Spleen (tissue), 11 donors: ENCODE results near the gene UNC45B. TPM values are rescaled to one million over a fixed set of nuclear protein-coding genes. Genes with fewer than 3 reads are reported as not detected.

Experiments
- DNase-seq: peaks from one replicate; pipeline ENCODE4 v3.0.0-alpha.2; 2020
- H3K27ac ChIP-seq, 8 donors: fragments of 200-600 bp; sonication (generic) in 7 of 8; 1 replicate in 4 of 8; 2 replicates in 4 of 8; pipeline versions ENCODE4 v1.5.0 to v1.8.0; 2016 to 2021; ENCODE audit warnings: inconsistent platforms in 4 of 8, mild to moderate bottlenecking in 4 of 8, moderate library complexity in 1 of 8
- H3K27me3 ChIP-seq, 7 donors: fragments of 200-600 bp; sonication (generic) in 6 of 7; replicated peaks in 1 of 7; 1 replicate in 4 of 7; 2 replicates in 3 of 7; pipeline versions ENCODE4 v1.5.0 to v1.8.0; 2016 to 2021; ENCODE audit warnings: inconsistent platforms in 3 of 7, mild to moderate bottlenecking in 1 of 7
- H3K36me3 ChIP-seq, 6 donors: fragments of 200-600 bp; sonication (generic) in 5 of 6; 1 replicate in 4 of 6; 2 replicates in 2 of 6; pipeline versions ENCODE4 v1.5.0 to v1.8.0; 2016 to 2021; ENCODE audit warnings: inconsistent platforms in 2 of 6
- H3K4me1 ChIP-seq, 6 donors: fragments of 200-600 bp; sonication (generic) in 5 of 6; 1 replicate in 3 of 6; 2 replicates in 3 of 6; pipeline versions ENCODE4 v1.5.0 to v1.8.0; 2016 to 2021; ENCODE audit warnings: inconsistent platforms in 3 of 6
- H3K4me3 ChIP-seq, 8 donors: fragments of 200-600 bp; sonication (generic) in 7 of 8; 1 replicate in 4 of 8; 2 replicates in 4 of 8; pipeline versions ENCODE4 v1.5.0 to v1.8.0; 2016 to 2021; ENCODE audit warnings: inconsistent platforms in 4 of 8, mild to moderate bottlenecking in 4 of 8, moderate library complexity in 2 of 8
- H3K9me3 ChIP-seq, 8 donors: fragments of 200-600 bp; sonication (generic) in 7 of 8; 1 replicate in 4 of 8; 2 replicates in 4 of 8; pipeline versions ENCODE4 v1.5.0 to v1.8.0; 2016 to 2021; ENCODE audit warnings: inconsistent platforms in 4 of 8
- POLR2A ChIP-seq, 3 donors: fragments of 450-650 bp; IDR thresholded peaks; one replicate each; pipeline ENCODE4 v1.5.1; 2017; ENCODE audit warnings: antibody characterized with exemption in 3 of 3, mild to moderate bottlenecking in 1 of 3
- POLR2AphosphoS5 ChIP-seq, 3 donors: sonication (generic); formaldehyde crosslinking; IDR thresholded peaks; one replicate each; pipeline ENCODE4 v1.5.1; 2017; ENCODE audit warnings: antibody characterized with exemption in 3 of 3
- WGBS, 5 donors: extraction: QIAGEN DNeasy Blood & Tissue Kit in 3 of 5; methylation state at CpG; one replicate each; pipeline versions ENCODE4 v1.1.5 to v1.1.7; 2013 to 2018; 5-methylcytosine and 5-hydroxymethylcytosine counted together
- intact Hi-C: fragments of 100-400 bp; cut with DNase I; formaldehyde crosslinking; loops from one replicate; pipeline ENCODE4 v1.15.0; 2023; ENCODE audit warnings: low total_unique reads
- polyA plus RNA-seq, 3 donors: library from polyadenylated mRNA; stranded (reverse); fragments of 200-250 nt; gene quantifications; one replicate each; pipeline ENCODE4 v1.2.1, GENCODE V29; 2013
- total RNA-seq, 7 donors: library from RNA; depleted of rRNA in 3 of 7; stranded (reverse); fragments of >200 nt in 3 of 7; fragmentation: NEBNext Ultra II Directional in 4 of 7; extraction: Animal tissue kit (Norgen Biotek cat#: 25700) in 4 of 7; gene quantifications; one replicate each; pipeline versions ENCODE4 v1.1.0 to v1.2.1, GENCODE V29; 2016 to 2021
- TF ChIP-seq, protein P1 (sequence below), 11 experiments: fragments of 200-600 bp in 7 of 11; fragments of 450-650 bp in 4 of 11; sonication (generic) in 4 of 11; IDR thresholded peaks in 8 of 11; conservative IDR thresholded peaks in 3 of 11; 1 replicate in 7 of 11; 2 replicates in 4 of 11; pipeline versions ENCODE4 v1.4.0 to v1.8.0; 2016 to 2021; ENCODE audit warnings: antibody characterized with exemption in 11 of 11, inconsistent platforms in 4 of 11, mild to moderate bottlenecking in 1 of 11
- donor health status: healthy with polysubstance abuse.
- donor health status: DM: no; HTN: no; CAD: no; lungs with moderate emphysema.
- donor health status: DM: no; HTN: no; CAD: no.
- donor health status: Bipolar disorder and iron deficiency.
- donor health status: healthy.
- donor health status: DM: no; HTN: no; CAD: no.
- donor health status: DM: yes; HTN: yes; CAD: no.

Gene UNC45B
- total and polyA plus RNA-seq, 10 donors: 0.08 to 3.9 (median 1.8) TPM

GRCh38 chr17:35235917-35236316 is 88.3 kb downstream of the UNC45B start:
- H3K27me3 ChIP-seq: no peaks in the 10 kb centered on the region
- no peaks in the 10 kb centered on the region for H3K9me3 ChIP-seq
- TF ChIP-seq POLR2AphosphoS5 (IDR thresholded peaks at IDR 0.05) (peak in 1 of 3 donors; percentile 8), POLR2A (IDR thresholded peaks at IDR 0.05) (no peak)
- peak overlapping the region in 2 of 8 donors; percentile 29 to 38 for H3K27ac ChIP-seq
- H3K4me1 ChIP-seq: peaks cover 0 to 70% (median 27%) of the 10 kb centered on the region in 6 donors
- no peak overlapping the region for H3K4me3 ChIP-seq
- intact Hi-C loops: no loop called here
- WGBS, 5 donors: 33 to 100% (median 50%) methylated on average over 1 to 2 of the region's 2 CpGs
- H3K36me3 ChIP-seq: no peaks in the 10 kb centered on the region
- DNase-seq: no peak

GRCh38 chr17:35236821-35237220 is 89.2 kb downstream of the UNC45B start:
- intact Hi-C loops: no loop called here
- Histone ChIP-seq H3K27ac (peak overlapping the region in 2 of 8 donors; percentile 18 to 38), H3K27me3 (no peaks in the 10 kb centered on the region), H3K36me3 (no peaks in the 10 kb centered on the region), H3K4me3 (no peak overlapping the region), H3K4me1 (peaks cover 4 to 75% (median 34%) of the 10 kb centered on the region in 6 donors), H3K9me3 (no peaks in the 10 kb centered on the region)
- 78 to 91% (median 81%) methylated on average over 5 of the region's 5 CpGs for WGBS, 5 donors
- DNase-seq: no peak
- TF ChIP-seq POLR2A (IDR thresholded peaks at IDR 0.05) (no peak), POLR2AphosphoS5 (IDR thresholded peaks at IDR 0.05) (no peak)
- TF ChIP-seq, protein P1, sequence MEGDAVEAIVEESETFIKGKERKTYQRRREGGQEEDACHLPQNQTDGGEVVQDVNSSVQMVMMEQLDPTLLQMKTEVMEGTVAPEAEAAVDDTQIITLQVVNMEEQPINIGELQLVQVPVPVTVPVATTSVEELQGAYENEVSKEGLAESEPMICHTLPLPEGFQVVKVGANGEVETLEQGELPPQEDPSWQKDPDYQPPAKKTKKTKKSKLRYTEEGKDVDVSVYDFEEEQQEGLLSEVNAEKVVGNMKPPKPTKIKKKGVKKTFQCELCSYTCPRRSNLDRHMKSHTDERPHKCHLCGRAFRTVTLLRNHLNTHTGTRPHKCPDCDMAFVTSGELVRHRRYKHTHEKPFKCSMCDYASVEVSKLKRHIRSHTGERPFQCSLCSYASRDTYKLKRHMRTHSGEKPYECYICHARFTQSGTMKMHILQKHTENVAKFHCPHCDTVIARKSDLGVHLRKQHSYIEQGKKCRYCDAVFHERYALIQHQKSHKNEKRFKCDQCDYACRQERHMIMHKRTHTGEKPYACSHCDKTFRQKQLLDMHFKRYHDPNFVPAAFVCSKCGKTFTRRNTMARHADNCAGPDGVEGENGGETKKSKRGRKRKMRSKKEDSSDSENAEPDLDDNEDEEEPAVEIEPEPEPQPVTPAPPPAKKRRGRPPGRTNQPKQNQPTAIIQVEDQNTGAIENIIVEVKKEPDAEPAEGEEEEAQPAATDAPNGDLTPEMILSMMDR (IDR thresholded peaks at IDR 0.05 in 8 of 11, conservative IDR thresholded peaks at IDR 0.05 in 3 of 11): no peak

GRCh38 chr17:35238821-35239220 is 91.2 kb downstream of the UNC45B start:
- no peak for TF ChIP-seq POLR2A (IDR thresholded peaks at IDR 0.05)
- TF ChIP-seq, protein P1 (IDR thresholded peaks at IDR 0.05 in 8 of 11, conservative IDR thresholded peaks at IDR 0.05 in 3 of 11): no peak
- TF ChIP-seq POLR2AphosphoS5 (IDR thresholded peaks at IDR 0.05): no peak
- H3K4me1 ChIP-seq: peaks cover 4 to 75% (median 36%) of the 10 kb centered on the region in 6 donors
- H3K9me3 ChIP-seq: no peaks in the 10 kb centered on the region

More at GRCh38 chr17:35238821-35239220, 91.2 kb downstream of the UNC45B start:
- Histone ChIP-seq H3K27ac (peak overlapping the region in 4 of 8 donors; percentile 18 to 95 (median 95)), H3K36me3 (no peaks in the 10 kb centered on the region), H3K27me3 (no peaks in the 10 kb centered on the region), H3K4me3 (peak overlapping the region in 1 of 8 donors; percentile 41)
- DNase-seq: no peak
- WGBS, 5 donors: 64 to 78% (median 73%) methylated on average over 2 of the region's 2 CpGs
- intact Hi-C loops: no loop called here

Other genes starting within 250 kb of the UNC45B start
- gene CCT6B, start 186.4 kb upstream of the UNC45B start, total RNA-seq: 1 to 10 TPM; 1.3 to 7.6 (median 3.2) TPM
- 1 to 10 TPM; 2.2 to 3.3 (median 2.7) TPM for gene CCT6B, start 186.4 kb upstream of the UNC45B start, polyA plus RNA-seq
- gene ZNF830, start 186.3 kb upstream of the UNC45B start, total RNA-seq: 10 to 100 TPM; 13.2 to 23.7 (median 18.0) TPM
- gene ZNF830, start 186.3 kb upstream of the UNC45B start, polyA plus RNA-seq: 10 to 100 TPM; 17.2 to 22.0 (median 18.7) TPM
- gene LIG3, start 167.3 kb upstream of the UNC45B start, total RNA-seq: 10 to 100 TPM; 30.9 to 63.1 (median 38.0) TPM
- gene LIG3, start 167.3 kb upstream of the UNC45B start, polyA plus RNA-seq: 1 to 10 TPM; 4.5 to 9.1 (median 4.7) TPM
- gene RFFL, start 84.1 kb upstream of the UNC45B start, total RNA-seq: 10 to 100 TPM; 28.1 to 39.7 (median 33.0) TPM
- gene RFFL, start 84.1 kb upstream of the UNC45B start, polyA plus RNA-seq: 1 to 10 TPM; 5.7 to 9.2 (median 7.4) TPM
- 10 to 100 TPM in 6 of 7 donors, 1 to 10 TPM in 1; 9.0 to 24.1 (median 14.9) TPM for gene RAD51D, start 28.0 kb upstream of the UNC45B start, total RNA-seq
- gene RAD51D, start 28.0 kb upstream of the UNC45B start, polyA plus RNA-seq: 1 to 10 TPM; 4.0 to 8.4 (median 5.5) TPM
- not detected for gene FNDC8, start 26.2 kb upstream of the UNC45B start, total RNA-seq
- under 1 TPM in 1 of 3 donors, not detected in 2; 0.10 TPM for gene FNDC8, start 26.2 kb upstream of the UNC45B start, polyA plus RNA-seq
- gene NLE1, start 5.5 kb upstream of the UNC45B start, total RNA-seq: 10 to 100 TPM in 6 of 7 donors, 1 to 10 TPM in 1; 9.8 to 17.3 (median 12.5) TPM
- 1 to 10 TPM; 5.8 to 9.6 (median 8.8) TPM for gene NLE1, start 5.5 kb upstream of the UNC45B start, polyA plus RNA-seq
- not detected for gene SLC35G3, start 46.6 kb downstream of the UNC45B start, total RNA-seq
- under 1 TPM in 1 of 3 donors, not detected in 2; 0.04 TPM for gene SLC35G3, start 46.6 kb downstream of the UNC45B start, polyA plus RNA-seq
- 100 to 1,000 TPM in 2 of 7 donors, 10 to 100 TPM in 5; 67.9 to 110 (median 77.6) TPM for gene SLFN5, start 95.3 kb downstream of the UNC45B start, total RNA-seq
- gene SLFN5, start 95.3 kb downstream of the UNC45B start, polyA plus RNA-seq: 1 to 10 TPM; 3.2 to 7.4 (median 4.6) TPM
- 10 to 100 TPM; 48.3 to 73.9 (median 61.3) TPM for gene SLFN11, start 225.8 kb downstream of the UNC45B start, total RNA-seq
- gene SLFN11, start 225.8 kb downstream of the UNC45B start, polyA plus RNA-seq: 10 to 100 TPM in 1 of 3 donors, 1 to 10 TPM in 2; 6.5 to 17.9 (median 9.9) TPM